ENCODE results near the gene CHST11. TPM values are rescaled to one million over a fixed set of nuclear protein-coding genes. Genes with fewer than 3 reads are reported as not detected.

CHST11 gene
- total RNA-seq, 1 donor from 2014 or later: 7.7 TPM

DNA sequence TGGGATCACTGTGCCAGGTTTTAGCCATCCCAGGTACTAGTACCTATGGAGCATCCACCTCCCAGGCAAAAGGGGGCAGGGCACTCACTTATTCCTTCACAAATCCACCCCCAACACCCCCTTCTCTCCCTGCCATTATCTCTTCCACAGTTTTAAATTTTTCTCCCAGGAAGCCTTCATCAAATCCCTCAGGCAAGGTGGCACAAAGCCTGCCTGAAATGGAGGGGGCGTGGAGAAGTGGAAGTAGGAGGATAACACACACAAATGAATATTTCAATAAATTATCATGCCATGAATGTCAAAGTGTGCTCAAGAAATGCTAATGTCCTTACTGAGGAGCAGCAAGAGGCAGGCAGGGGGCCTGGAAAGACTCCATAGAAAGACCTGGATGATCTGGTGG, 4.7 kb upstream of the CHST11 start:
- no peaks in the 10 kb centered on the region for H3K36me3 ChIP-seq
- no peaks in the 10 kb centered on the region for H3K9me3 ChIP-seq (ENCODE audit: low read depth)
- no peaks in the 10 kb centered on the region for H4K20me1 ChIP-seq (ENCODE audit: low read depth)
- no peaks in the 10 kb centered on the region for H3K36me3 Mint-ChIP-seq
- H3K4me2 ChIP-seq: no peak overlapping the region
- no peak for TF ChIP-seq EZH2phosphoT487 (IDR thresholded peaks at IDR 0.05)
- no peak for TF ChIP-seq CTCF (IDR thresholded peaks at IDR 0.05)
- no peak for TF ChIP-seq EZH2 (IDR thresholded peaks at IDR 0.05)
- H3K27ac Mint-ChIP-seq: no peak overlapping the region
- H2AFZ ChIP-seq (replicated peaks): peak overlapping the region; percentile 1
- no peaks in the 10 kb centered on the region for H3K79me2 ChIP-seq (ENCODE audit: low read depth)
- H3K4me1 Mint-ChIP-seq: peaks cover 18% of the 10 kb centered on the region
- peaks cover 5% of the 10 kb centered on the region for H3K9me3 Mint-ChIP-seq
- H3K27me3 Mint-ChIP-seq (ENCODE audit: insufficient read depth, low read depth): peaks cover 18% of the 10 kb centered on the region
- H3K27me3 ChIP-seq: peaks cover 9% of the 10 kb centered on the region
- no peak for DNase-seq (ENCODE audit: low spot score)
- no peak overlapping the region for H3K9ac ChIP-seq
- no peak overlapping the region for H3K4me3 ChIP-seq
- H3K27ac ChIP-seq: no peak overlapping the region
- H3F3A ChIP-seq (ENCODE audit: low read depth): peaks cover 8% of the 10 kb centered on the region
- peaks cover 8% of the 10 kb centered on the region for H3K4me1 ChIP-seq
- H3K4me3 Mint-ChIP-seq: peak overlapping the region; percentile 20

DNA sequence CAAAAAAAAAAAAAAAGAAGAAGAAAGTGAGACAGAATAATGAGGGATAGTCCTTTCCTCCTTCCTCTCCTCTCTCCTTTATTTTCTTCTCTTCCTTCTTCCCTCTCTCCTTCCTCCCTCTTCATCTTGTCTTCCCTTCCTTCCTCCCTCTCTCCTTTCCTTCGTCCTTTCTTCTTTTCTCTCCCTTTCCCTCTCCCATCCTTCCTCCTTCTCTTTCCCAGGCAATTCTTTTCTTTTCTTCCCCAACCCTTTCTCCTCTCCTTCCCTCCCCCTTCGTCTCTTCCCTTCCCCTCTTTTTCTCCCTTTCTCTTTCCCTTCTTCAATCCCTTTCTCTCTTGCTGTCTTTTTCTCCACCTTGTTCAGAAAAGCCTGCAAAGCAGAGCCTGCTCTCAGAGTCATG, 3.6 kb upstream of the CHST11 start:
- no peak overlapping the region for H3K27ac Mint-ChIP-seq
- H2AFZ ChIP-seq (replicated peaks): no peak overlapping the region
- no peak overlapping the region for H3K27ac ChIP-seq
- no peak overlapping the region for H3K4me2 ChIP-seq
- H3K4me3 ChIP-seq: no peak overlapping the region
- DNase-seq (ENCODE audit: low spot score): no peak
- no peaks in the 10 kb centered on the region for H3K9me3 ChIP-seq (ENCODE audit: low read depth)
- peaks cover 8% of the 10 kb centered on the region for H3K4me1 ChIP-seq
- H3K27me3 Mint-ChIP-seq (ENCODE audit: insufficient read depth, low read depth): peaks cover 12% of the 10 kb centered on the region
- no peak overlapping the region for H3K4me3 Mint-ChIP-seq
- no peak for TF ChIP-seq EZH2 (IDR thresholded peaks at IDR 0.05)
- no peak for TF ChIP-seq CTCF (IDR thresholded peaks at IDR 0.05)
- TF ChIP-seq EZH2phosphoT487 (IDR thresholded peaks at IDR 0.05): no peak
- peaks cover 2% of the 10 kb centered on the region for H3K9me3 Mint-ChIP-seq
- H3K79me2 ChIP-seq (ENCODE audit: low read depth): peaks cover 5% of the 10 kb centered on the region
- peaks cover under 1% of the 10 kb centered on the region for H4K20me1 ChIP-seq (ENCODE audit: low read depth)
- no peak overlapping the region for H3K9ac ChIP-seq
- H3K27me3 ChIP-seq: peaks cover 9% of the 10 kb centered on the region
- H3K36me3 ChIP-seq: no peaks in the 10 kb centered on the region
- peaks cover 13% of the 10 kb centered on the region for H3F3A ChIP-seq (ENCODE audit: low read depth)
- H3K4me1 Mint-ChIP-seq: peaks cover 18% of the 10 kb centered on the region
- no peaks in the 10 kb centered on the region for H3K36me3 Mint-ChIP-seq

DNA sequence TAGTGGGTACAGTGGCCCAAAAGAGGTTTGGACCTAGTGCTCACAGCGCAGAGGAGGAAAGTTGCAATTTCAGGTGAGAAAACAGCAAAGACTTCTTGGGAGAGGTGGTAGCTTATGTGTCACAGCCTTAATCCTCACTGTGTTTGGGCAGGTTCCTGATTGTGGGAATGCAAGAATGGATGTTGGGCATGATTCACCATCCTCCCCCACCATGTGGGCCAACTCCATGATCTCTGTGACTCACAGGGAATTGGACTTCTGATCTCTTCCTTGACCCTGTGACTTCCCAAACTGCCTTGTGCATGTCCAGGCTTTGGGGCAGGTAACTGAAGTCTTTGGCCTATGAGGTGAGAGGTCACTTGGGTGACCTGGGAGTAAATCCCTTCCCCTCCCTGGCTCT, 1.8 kb upstream of the CHST11 start:
- peaks cover 8% of the 10 kb centered on the region for H3K27me3 Mint-ChIP-seq (ENCODE audit: insufficient read depth, low read depth)
- H3K27me3 ChIP-seq: peaks cover 25% of the 10 kb centered on the region
- peaks cover under 1% of the 10 kb centered on the region for H3K36me3 Mint-ChIP-seq
- H3K27ac ChIP-seq: no peak overlapping the region
- H3F3A ChIP-seq (ENCODE audit: low read depth): peaks cover 13% of the 10 kb centered on the region
- no peak overlapping the region for H3K4me2 ChIP-seq
- H3K4me1 ChIP-seq: peaks cover 23% of the 10 kb centered on the region
- H3K9me3 ChIP-seq (ENCODE audit: low read depth): no peaks in the 10 kb centered on the region
- H3K27ac Mint-ChIP-seq: no peak overlapping the region
- peaks cover 33% of the 10 kb centered on the region for H3K4me1 Mint-ChIP-seq
- no peaks in the 10 kb centered on the region for H3K36me3 ChIP-seq
- H4K20me1 ChIP-seq (ENCODE audit: low read depth): peaks cover 20% of the 10 kb centered on the region
- H3K79me2 ChIP-seq (ENCODE audit: low read depth): peaks cover 24% of the 10 kb centered on the region
- H2AFZ ChIP-seq (replicated peaks): no peak overlapping the region
- no peak overlapping the region for H3K4me3 ChIP-seq
- H3K9me3 Mint-ChIP-seq: no peaks in the 10 kb centered on the region
- H3K4me3 Mint-ChIP-seq: peak overlapping the region; percentile 93
- TF ChIP-seq EZH2phosphoT487 (IDR thresholded peaks at IDR 0.05) (no peak), CTCF (IDR thresholded peaks at IDR 0.05) (no peak), EZH2 (IDR thresholded peaks at IDR 0.05) (no peak)
- no peak for DNase-seq (ENCODE audit: low spot score)
- H3K9ac ChIP-seq: no peak overlapping the region

All from neural progenitor cell (in vitro differentiated cells).